NCI-H2081 treated with DMSO at 0.1 percent for 48 hours (cell line): ENCODE measurements around the gene MYOM1.
"Not testable (repeated sequence)": the region's sequence is repeated elsewhere in the genome, so short reads cannot be mapped to it uniquely, and the experiment has no call there.

Source experiments
- DNase-seq: peaks from one replicate; lab custom pipeline; 2025; lab: John Stamatoyannopoulos, UW

The MYOM1 gene

GRCh38 chr18:3055816-3056215 is 164.0 kb downstream of the MYOM1 start:
- no peak for DNase-seq

- DNase-seq, result no peak
These were observed 164.5 kb downstream of the MYOM1 start for GRCh38 chr18:3055186-3055728.

- no peak for DNase-seq
These were observed 165.0 kb downstream of the MYOM1 start for GRCh38 chr18:3054780-3055179.

- no peak for DNase-seq
These were observed 165.6 kb downstream of the MYOM1 start for GRCh38 chr18:3054214-3054613.

GRCh38 chr18:3053081-3053480 is 166.7 kb downstream of the MYOM1 start:
- DNase-seq, result no peak

GRCh38 chr18:3052411-3052758 is 167.4 kb downstream of the MYOM1 start:
- no peak for DNase-seq

GRCh38 chr18:3051718-3052410 is 167.9 kb downstream of the MYOM1 start:
- no peak for DNase-seq

GRCh38 chr18:3049897-3050454 is 169.8 kb downstream of the MYOM1 start:
- DNase-seq, result not testable (repeated sequence)

GRCh38 chr18:3048820-3049349 is 170.9 kb downstream of the MYOM1 start:
- no peak for DNase-seq

GRCh38 chr18:3048121-3048520 is 171.6 kb downstream of the MYOM1 start:
- DNase-seq, result no peak

GRCh38 chr18:3046216-3046808 is 173.5 kb downstream of the MYOM1 start:
- no peak for DNase-seq

- DNase-seq, result no peak
These were observed 174.7 kb downstream of the MYOM1 start for GRCh38 chr18:3044931-3045698.

GRCh38 chr18:3042379-3042778 is 177.4 kb downstream of the MYOM1 start:
- no peak for DNase-seq

- DNase-seq, result no peak
These were observed 177.9 kb downstream of the MYOM1 start for GRCh38 chr18:3041843-3042242.

GRCh38 chr18:3040881-3041280 is 178.9 kb downstream of the MYOM1 start:
- no peak for DNase-seq

- no peak for DNase-seq
These were observed 179.6 kb downstream of the MYOM1 start for GRCh38 chr18:3040173-3040572.

- DNase-seq, result no peak
These were observed 182.3 kb downstream of the MYOM1 start for GRCh38 chr18:3037423-3037915.

GRCh38 chr18:3036108-3036507 is 183.7 kb downstream of the MYOM1 start:
- DNase-seq, result no peak

- DNase-seq, result no peak
These were observed 184.1 kb downstream of the MYOM1 start for GRCh38 chr18:3035635-3036034.

GRCh38 chr18:3032721-3033120 is 187.0 kb downstream of the MYOM1 start:
- DNase-seq, result no peak

GRCh38 chr18:3029215-3029952 is 190.4 kb downstream of the MYOM1 start:
- no peak for DNase-seq
